IMR-90 (cell line): Measurements from ENCODE around the gene TNNC1. TPM values are rescaled to one million over a fixed set of nuclear protein-coding genes. Genes with fewer than 3 reads are reported as not detected.

Source experiments
- ATAC-seq: fragments of 200-7000 bp; cut with Tn5 transposase; 2 replicates; pipeline ENCODE4 v1.9.1; 2020; ENCODE audit warnings: low read depth, mild to moderate bottlenecking, moderate library complexity
- BruUV-seq: library from RNA; stranded (reverse); fragments of 400-500 nt; replicated peaks from 2 replicates; lab custom pipeline; 2021; lab: Mats Ljungman, UMichigan
- CTCF ChIA-PET: fragments of 300-600 bp; formaldehyde crosslinking; extraction: SDS; loops from one replicate; lab custom pipeline; 2021; ENCODE audit warnings: antibody characterized with exemption; lab: Yijun Ruan, JAX
- POLR2A ChIA-PET: fragments of 300-600 bp; sonication (Branson Sonifier 250); formaldehyde crosslinking; loops from one replicate; lab custom pipeline; 2022; ENCODE audit warnings: antibody characterized with exemption; ENCODE audit not compliant: unreplicated experiment; lab: Charles Lee
- DNase-seq: peaks from one replicate; pipeline ENCODE4 v3.0.0; 2013
- H2AFZ ChIP-seq: replicated peaks from 2 replicates; pipeline ENCODE3; 2013; ENCODE audit warnings: low read length, mild to moderate bottlenecking; ENCODE audit not compliant: poor library complexity
- H2AK5ac ChIP-seq: 2 replicates; pipeline ENCODE4 v1.6.1; 2013; ENCODE audit warnings: low read depth, low read length, inconsistent platforms
- H2AK9ac ChIP-seq: replicated peaks from 2 replicates; pipeline ENCODE3; 2013; ENCODE audit warnings: mild to moderate bottlenecking, low read depth, low read length, moderate library complexity; ENCODE audit not compliant: poor library complexity
- H2BK120ac ChIP-seq: 2 replicates; pipeline ENCODE4 v1.6.1; 2013; ENCODE audit warnings: low read depth, low read length, inconsistent platforms
- H2BK15ac ChIP-seq: 3 replicates; pipeline ENCODE4 v1.6.1; 2013; ENCODE audit warnings: low read depth, low read length, inconsistent platforms
- H2BK20ac ChIP-seq: 2 replicates; pipeline ENCODE4 v1.6.1; 2013; ENCODE audit warnings: low read depth, mild to moderate bottlenecking, inconsistent platforms, low read length, moderate library complexity
- H2BK5ac ChIP-seq: 2 replicates; pipeline ENCODE4 v1.6.1; 2013; ENCODE audit warnings: mild to moderate bottlenecking, low read depth, low read length, inconsistent platforms; ENCODE audit not compliant: poor library complexity, severe bottlenecking
- H3K14ac ChIP-seq: replicated peaks from 2 replicates; pipeline ENCODE4 v1.6.1; 2013; ENCODE audit warnings: low read depth, low read length, inconsistent platforms
- H3K18ac ChIP-seq: 2 replicates; pipeline ENCODE4 v1.6.1; 2013; ENCODE audit warnings: low read depth, low read length, control low read depth
- H3K23ac ChIP-seq: 2 replicates; pipeline ENCODE4 v1.6.1; 2013; ENCODE audit warnings: low read depth, low read length, inconsistent platforms
- H3K27ac ChIP-seq: 2 replicates; pipeline ENCODE4 v1.5.1; 2013; ENCODE audit warnings: mild to moderate bottlenecking, control low read depth, low read length; ENCODE audit not compliant: insufficient read depth
- H3K27me3 ChIP-seq: 2 replicates; pipeline ENCODE4 v1.6.1; 2013; ENCODE audit warnings: low read length; ENCODE audit not compliant: control insufficient read depth, insufficient read depth
- H3K36me3 ChIP-seq: 2 replicates; pipeline ENCODE4 v1.6.1; 2013; ENCODE audit warnings: low read length, mixed read lengths; ENCODE audit not compliant: control insufficient read depth, insufficient read depth
- H3K4ac ChIP-seq: 2 replicates; pipeline ENCODE4 v1.6.1; 2013; ENCODE audit warnings: low read depth, low read length, inconsistent platforms
- H3K4me1 ChIP-seq: 2 replicates; pipeline ENCODE4 v1.6.1; 2013; ENCODE audit warnings: low read length, mixed read lengths; ENCODE audit not compliant: control insufficient read depth, insufficient read depth
- H3K4me2 ChIP-seq: 2 replicates; pipeline ENCODE4 v1.6.1; 2013; ENCODE audit warnings: low read depth, mild to moderate bottlenecking, control low read depth, low read length, moderate library complexity
- H3K4me3 ChIP-seq: 2 replicates; pipeline ENCODE4 v1.5.1; 2013; ENCODE audit warnings: low read depth, mild to moderate bottlenecking, control low read depth, low read length, moderate library complexity; ENCODE audit not compliant: insufficient read depth
- H3K56ac ChIP-seq: 2 replicates; pipeline ENCODE4 v1.6.1; 2013; ENCODE audit warnings: low read length, inconsistent platforms; ENCODE audit not compliant: insufficient read depth; ENCODE audit errors: extremely low read depth
- H3K79me1 ChIP-seq, 2 experiments: 2 replicates each; pipeline ENCODE4 v1.6.1; 2013; ENCODE audit warnings: low read length in 2 of 2, inconsistent platforms in 1 of 2, low read depth in 1 of 2
- H3K9ac ChIP-seq: 2 replicates; pipeline ENCODE4 v1.6.1; 2013; ENCODE audit warnings: low read depth, low read length, control low read depth
- H3K9me1 ChIP-seq: 2 replicates; pipeline ENCODE4 v1.6.1; 2013; ENCODE audit warnings: low read length, inconsistent platforms; ENCODE audit not compliant: insufficient read depth
- H3K9me3 ChIP-seq: 2 replicates; pipeline ENCODE4 v1.6.1; 2013; ENCODE audit warnings: low read length; ENCODE audit not compliant: control insufficient read depth, insufficient read depth
- H4K20me1 ChIP-seq: 2 replicates; pipeline ENCODE4 v1.6.1; 2013; ENCODE audit warnings: low read length, inconsistent platforms; ENCODE audit not compliant: insufficient read depth
- H4K5ac ChIP-seq: 2 replicates; pipeline ENCODE4 v1.6.1; 2013; ENCODE audit warnings: mild to moderate bottlenecking, low read depth, low read length, control low read depth
- H4K8ac ChIP-seq, 2 experiments: 2 replicates each; pipeline ENCODE4 v1.6.1; 2013; ENCODE audit warnings: low read depth in 2 of 2, low read length in 2 of 2, control low read depth in 1 of 2, inconsistent platforms in 1 of 2
- H4K91ac ChIP-seq: 2 replicates; pipeline ENCODE4 v1.6.1; 2013; ENCODE audit warnings: low read depth, low read length, inconsistent platforms; ENCODE audit not compliant: insufficient read depth
- BHLHE40 ChIP-seq: fragments of 150-350 bp; IDR thresholded peaks from 2 replicates; pipeline ENCODE4 v1.6.1; 2016; ENCODE audit warnings: mild to moderate bottlenecking, low read depth, low read length
- CEBPB ChIP-seq: IDR thresholded peaks from 2 replicates; pipeline ENCODE4 v1.6.1; 2012; ENCODE audit warnings: low read depth, low read length, improper control_type of control experiment
- CHD1 ChIP-seq: IDR thresholded peaks from 2 replicates; pipeline ENCODE4 v1.6.1; 2012; ENCODE audit warnings: low read depth, low read length, improper control_type of control experiment
- ELK1 ChIP-seq: fragments of 150-350 bp; IDR thresholded peaks from 2 replicates; pipeline ENCODE4 v1.6.1; 2016; ENCODE audit warnings: low read depth, mild to moderate bottlenecking, low read length, moderate library complexity, borderline replicate concordance
- MAFK ChIP-seq: IDR thresholded peaks from 2 replicates; pipeline ENCODE4 v1.6.1; 2012; ENCODE audit warnings: low read depth, low read length, improper control_type of control experiment
- MAZ ChIP-seq: IDR thresholded peaks from 2 replicates; pipeline ENCODE4 v1.6.1; 2012; ENCODE audit warnings: low read depth, mild to moderate bottlenecking, low read length, improper control_type of control experiment, moderate library complexity, borderline replicate concordance
- MXI1 ChIP-seq: IDR thresholded peaks from 2 replicates; pipeline ENCODE4 v1.6.1; 2012; ENCODE audit warnings: low read depth, mild to moderate bottlenecking, low read length, moderate library complexity, borderline replicate concordance
- NFE2L2 ChIP-seq: fragments of 150-350 bp; IDR thresholded peaks from 2 replicates; pipeline ENCODE4 v1.6.1; 2016; ENCODE audit warnings: low read depth, mild to moderate bottlenecking, low read length
- POLR2A ChIP-seq: IDR thresholded peaks from 2 replicates; pipeline ENCODE4 v1.6.1; 2012; ENCODE audit warnings: mild to moderate bottlenecking, low read depth, low read length
- RCOR1 ChIP-seq: IDR thresholded peaks from 2 replicates; pipeline ENCODE4 v1.6.1; 2012; ENCODE audit warnings: mild to moderate bottlenecking, low read length, improper control_type of control experiment; ENCODE audit not compliant: insufficient replicate concordance
- SMC3 ChIP-seq: fragments of 150-350 bp; IDR thresholded peaks from 2 replicates; pipeline ENCODE4 v1.6.1; 2016; ENCODE audit warnings: low read depth, mild to moderate bottlenecking, antibody characterized with exemption, low read length, moderate library complexity
- USF2 ChIP-seq: fragments of 150-350 bp; IDR thresholded peaks from 2 replicates; pipeline ENCODE4 v1.6.1; 2017; ENCODE audit warnings: mild to moderate bottlenecking, antibody characterized with exemption, low read length, low read depth
- WGBS, 2 experiments: methylation state at CpG; one replicate each; pipeline versions ENCODE4 v1.1.5 to v1.1.7; 2013; ENCODE audit warnings: missing lambda C conversion rate in 2 of 2; ENCODE audit not compliant: insufficient read length in 1 of 2; ENCODE audit errors: extremely low coverage in 2 of 2; 5-methylcytosine and 5-hydroxymethylcytosine counted together
- dilution Hi-C: fragments of 300-500 bp; cut with HindIII; formaldehyde crosslinking; loops from one replicate; pipeline ENCODE4 v1.14.3; 2018; ENCODE audit warnings: low sequenced_read_pairs; ENCODE audit not compliant: unreplicated experiment
- in situ Hi-C: fragments of 300-500 bp; cut with MboI; formaldehyde crosslinking; loops from 3 replicates; pipeline ENCODE4 v1.14.3; 2019; ENCODE audit warnings: low sequenced_read_pairs, inconsistent platforms, mixed read lengths
- intact Hi-C: fragments of 100-400 bp; cut with micrococcal nuclease; formaldehyde crosslinking; loops from 2 replicates; pipeline ENCODE4 v1.10.0; 2022
- polyA plus RNA-seq, 3 experiments: library from polyadenylated mRNA; depleted of rRNA; stranded (reverse); fragments of >200 nt; gene quantifications; 2 replicates each; pipeline ENCODE4 v1.2.3, GENCODE V29; 2012; ENCODE audit warnings: low replicate concordance in 1 of 3
- total RNA-seq: library from RNA; depleted of rRNA; stranded (reverse); fragments of >200 nt; gene quantifications from 2 replicates; pipeline ENCODE4 v1.2.3, GENCODE V29; 2012
- TF ChIP-seq, protein P1 (sequence below): conservative IDR thresholded peaks from 2 replicates; pipeline ENCODE4 v1.5.1; 2012; ENCODE audit warnings: mild to moderate bottlenecking, low read depth, low read length, improper control_type of control experiment

TNNC1 gene
- total and polyA plus RNA-seq, 2 of the 4 experiments (the other 2 are of a cell fraction): 1.3 to 4.6 TPM

DNA sequence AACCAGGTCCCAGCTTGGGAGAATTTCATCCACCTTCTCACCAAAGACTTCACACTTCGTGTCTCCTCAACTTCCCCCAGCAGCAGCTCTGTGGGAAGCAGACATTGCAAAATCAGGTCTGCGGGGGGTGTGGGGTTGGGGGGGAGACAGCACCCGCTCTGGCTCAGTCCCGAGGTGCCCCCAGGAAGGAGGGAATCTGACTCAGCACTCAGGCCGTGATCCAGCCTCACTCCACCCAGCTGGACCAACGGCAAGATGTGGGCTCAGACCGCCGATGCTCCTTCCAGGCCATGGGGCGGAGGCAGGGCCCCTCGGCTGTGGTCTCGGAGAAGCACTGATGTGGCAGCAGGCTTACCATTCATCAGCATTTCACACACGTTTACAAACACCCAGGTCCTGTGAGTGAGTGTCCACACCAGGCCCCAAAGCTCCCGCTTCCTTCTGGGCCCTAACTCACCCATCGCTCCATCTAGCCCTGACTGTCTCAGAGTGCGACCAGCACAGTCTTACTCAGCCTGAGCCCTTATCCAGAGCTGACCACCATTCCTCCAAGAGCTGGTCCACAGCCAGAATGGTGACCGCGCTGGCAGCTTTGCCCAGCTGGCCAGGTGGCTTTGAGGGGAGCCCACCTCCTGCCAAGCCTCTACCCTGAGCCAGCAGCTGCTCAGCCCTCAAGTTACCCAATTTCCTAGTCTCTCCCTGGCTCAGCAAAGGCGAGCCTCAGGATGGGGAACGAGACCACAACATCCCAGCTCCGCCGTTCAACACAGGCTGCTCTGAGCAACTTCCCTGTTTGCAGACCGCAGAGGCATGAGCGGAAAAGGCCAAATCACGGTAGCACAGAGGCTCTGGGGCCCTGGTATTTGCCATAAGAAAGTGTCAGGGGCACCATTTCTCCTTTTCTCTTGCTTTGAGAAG is 44.6 kb upstream of the TNNC1 start:
- H2BK120ac ChIP-seq: no peak overlapping the region
- peaks cover under 1% of the 10 kb centered on the region; the same call in 1 of the 2 replicates for H3K36me3 ChIP-seq
- H2BK15ac ChIP-seq: peak overlapping the region; percentile 50; the same call in 1 of the 3 replicates
- in situ Hi-C loops: no loop called here
- no peak overlapping the region for H4K5ac ChIP-seq
- no peak overlapping the region for H3K4ac ChIP-seq
- H3K27me3 ChIP-seq: no peaks in the 10 kb centered on the region; the same call in 1 of the 2 replicates
- no peak overlapping the region for H3K56ac ChIP-seq
- ChIA-PET POLR2A (no interaction called here), CTCF (interaction anchor here (1.1 kb wide), 1 partner anchor 11 kb away, joined by 3 read pairs; no protein-coding TSS in a partner anchor)
- TF ChIP-seq MAZ (peak; percentile 77; the same call in 1 of the 2 replicates), CEBPB (peak; percentile 72), SMC3 (no peak), CHD1 (no peak), MXI1 (no peak), USF2 (no peak), BHLHE40 (no peak), MAFK (0 out of 2 replicates have a peak, but pooled peaks have one; percentile 3), NFE2L2 (peak; percentile 37; the same call in 1 of the 2 replicates), RCOR1 (no peak), POLR2A (no peak), ELK1 (no peak)
- TF ChIP-seq, protein P1, sequence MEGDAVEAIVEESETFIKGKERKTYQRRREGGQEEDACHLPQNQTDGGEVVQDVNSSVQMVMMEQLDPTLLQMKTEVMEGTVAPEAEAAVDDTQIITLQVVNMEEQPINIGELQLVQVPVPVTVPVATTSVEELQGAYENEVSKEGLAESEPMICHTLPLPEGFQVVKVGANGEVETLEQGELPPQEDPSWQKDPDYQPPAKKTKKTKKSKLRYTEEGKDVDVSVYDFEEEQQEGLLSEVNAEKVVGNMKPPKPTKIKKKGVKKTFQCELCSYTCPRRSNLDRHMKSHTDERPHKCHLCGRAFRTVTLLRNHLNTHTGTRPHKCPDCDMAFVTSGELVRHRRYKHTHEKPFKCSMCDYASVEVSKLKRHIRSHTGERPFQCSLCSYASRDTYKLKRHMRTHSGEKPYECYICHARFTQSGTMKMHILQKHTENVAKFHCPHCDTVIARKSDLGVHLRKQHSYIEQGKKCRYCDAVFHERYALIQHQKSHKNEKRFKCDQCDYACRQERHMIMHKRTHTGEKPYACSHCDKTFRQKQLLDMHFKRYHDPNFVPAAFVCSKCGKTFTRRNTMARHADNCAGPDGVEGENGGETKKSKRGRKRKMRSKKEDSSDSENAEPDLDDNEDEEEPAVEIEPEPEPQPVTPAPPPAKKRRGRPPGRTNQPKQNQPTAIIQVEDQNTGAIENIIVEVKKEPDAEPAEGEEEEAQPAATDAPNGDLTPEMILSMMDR: no peak
- no TSS peak for BruUV-seq
- WGBS, 2 experiments: 69% methylated on average over 11 of the region's 24 CpGs; no CpG with 5 or more reads in 1 of the 2 experiments
- H2AK9ac ChIP-seq: peak overlapping the region; percentile 55
- H3K4me2 ChIP-seq: no peak overlapping the region
- peak overlapping the region; percentile 73 for H2AK5ac ChIP-seq
- H3K79me1 ChIP-seq: no peaks in the 10 kb centered on the region
- peaks cover 9% of the 10 kb centered on the region; the same call in 1 of the 2 replicates for H3K4me1 ChIP-seq
- no peak overlapping the region for H2BK5ac ChIP-seq
- DNase-seq: peak; percentile 53
- peak overlapping the region in 1 of 2 experiments; percentile 4; a peak in 1 of 4 replicates for H4K8ac ChIP-seq
- H3K23ac ChIP-seq: no peak overlapping the region
- no peak overlapping the region for H2BK20ac ChIP-seq
- H3K14ac ChIP-seq: no peak overlapping the region
- peak overlapping the region; percentile 72 for H2AFZ ChIP-seq
- H3K4me3 ChIP-seq: no peak overlapping the region
- no peak overlapping the region for H3K27ac ChIP-seq
- H4K91ac ChIP-seq: no peak overlapping the region
- peak; percentile 57 for ATAC-seq
- peaks cover 10% of the 10 kb centered on the region for H3K9me1 ChIP-seq
- no peak overlapping the region for H3K18ac ChIP-seq
- no peaks in the 10 kb centered on the region for H3K9me3 ChIP-seq
- no peak overlapping the region for H3K9ac ChIP-seq
- dilution Hi-C loops: no loop called here
- 0 out of 2 replicates have a peak, but pooled peaks cover 2% of the 10 kb centered on the region for H4K20me1 ChIP-seq
- intact Hi-C loops: no loop called here
